Ishikawa (cell line): Measurements from ENCODE around the gene SLCO1B3.

Experiments
- CEBPB ChIP-seq: IDR thresholded peaks from 2 replicates; pipeline ENCODE4 v1.6.1; 2012
- CREB1 ChIP-seq: IDR thresholded peaks from 2 replicates; pipeline ENCODE4 v1.6.1; 2012; ENCODE audit warnings: low read depth
- EGR1 ChIP-seq: IDR thresholded peaks from 2 replicates; pipeline ENCODE4 v1.6.1; 2012
- EP300 ChIP-seq: IDR thresholded peaks from 2 replicates; pipeline ENCODE4 v1.6.1; 2012; ENCODE audit warnings: borderline replicate concordance
- FOXM1 ChIP-seq: IDR thresholded peaks from 2 replicates; pipeline ENCODE4 v1.6.1; 2012; ENCODE audit warnings: low read depth, borderline replicate concordance
- MAX ChIP-seq: IDR thresholded peaks from 2 replicates; pipeline ENCODE4 v1.6.1; 2012
- NFIC ChIP-seq: IDR thresholded peaks from 2 replicates; pipeline ENCODE4 v1.6.1; 2012
- RAD21 ChIP-seq: IDR thresholded peaks from 2 replicates; pipeline ENCODE4 v1.6.1; 2012; ENCODE audit warnings: low read depth
- REST ChIP-seq: IDR thresholded peaks from 2 replicates; pipeline ENCODE4 v1.6.1; 2012; ENCODE audit warnings: low read depth, mild to moderate bottlenecking
- TAF1 ChIP-seq: IDR thresholded peaks from 2 replicates; pipeline ENCODE4 v1.6.1; 2012; ENCODE audit warnings: low read depth, mild to moderate bottlenecking
- TCF12 ChIP-seq: IDR thresholded peaks from 2 replicates; pipeline ENCODE4 v1.6.1; 2012; ENCODE audit warnings: low read depth
- TEAD4 ChIP-seq: IDR thresholded peaks from 2 replicates; pipeline ENCODE4 v1.6.1; 2012
- YY1 ChIP-seq: IDR thresholded peaks from 2 replicates; pipeline ENCODE4 v1.6.1; 2012; ENCODE audit warnings: low read depth
- ZBTB7A ChIP-seq: IDR thresholded peaks from 2 replicates; pipeline ENCODE4 v1.6.1; 2012; ENCODE audit warnings: low read depth
- TF ChIP-seq, protein P1 (sequence below): IDR thresholded peaks from 2 replicates; pipeline ENCODE4 v1.6.1; 2012

SLCO1B3 gene

DNA sequence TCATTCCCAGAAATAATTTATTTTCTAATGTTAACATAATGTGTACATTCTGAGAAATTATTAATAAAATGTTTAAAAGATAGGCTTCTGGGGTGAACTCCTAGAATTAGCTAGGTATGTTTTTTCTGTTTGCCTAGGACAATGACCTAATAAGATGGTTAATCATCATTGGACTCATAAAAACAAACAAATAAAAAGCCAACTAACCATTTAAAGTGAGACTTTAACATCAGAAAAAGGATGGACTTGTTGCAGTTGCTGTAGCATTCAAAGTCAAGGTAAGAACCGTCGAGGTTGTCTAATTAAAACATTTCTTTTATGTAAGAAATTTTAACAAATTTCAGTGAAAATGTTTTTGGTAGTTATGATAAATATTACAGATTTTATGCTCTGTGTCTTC, at the start of gene SLCO1B3:
Gene SLCO1B3 (plus strand): TSS at position 219 of the 400 bp plus-strand sequence. CDS start 5,034 bp downstream, outside the sequence.
- no peak for TF ChIP-seq CEBPB
- TF ChIP-seq FOXM1: no peak
- no peak for TF ChIP-seq NFIC
- no peak for TF ChIP-seq TCF12

- TF ChIP-seq ZBTB7A (no peak), EGR1 (no peak), MAX (no peak), CEBPB (no peak), REST (no peak), TCF12 (no peak), NFIC (no peak), EP300 (no peak), RAD21 (no peak), CREB1 (no peak), TEAD4 (no peak), TAF1 (no peak), YY1 (no peak), FOXM1 (no peak)
- TF ChIP-seq, protein P1, sequence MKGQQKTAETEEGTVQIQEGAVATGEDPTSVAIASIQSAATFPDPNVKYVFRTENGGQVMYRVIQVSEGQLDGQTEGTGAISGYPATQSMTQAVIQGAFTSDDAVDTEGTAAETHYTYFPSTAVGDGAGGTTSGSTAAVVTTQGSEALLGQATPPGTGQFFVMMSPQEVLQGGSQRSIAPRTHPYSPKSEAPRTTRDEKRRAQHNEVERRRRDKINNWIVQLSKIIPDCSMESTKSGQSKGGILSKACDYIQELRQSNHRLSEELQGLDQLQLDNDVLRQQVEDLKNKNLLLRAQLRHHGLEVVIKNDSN: no peak
These were observed 33.1 kb upstream of the SLCO1B3 start for GRCh38 chr12:20777420-20777819.

DNA sequence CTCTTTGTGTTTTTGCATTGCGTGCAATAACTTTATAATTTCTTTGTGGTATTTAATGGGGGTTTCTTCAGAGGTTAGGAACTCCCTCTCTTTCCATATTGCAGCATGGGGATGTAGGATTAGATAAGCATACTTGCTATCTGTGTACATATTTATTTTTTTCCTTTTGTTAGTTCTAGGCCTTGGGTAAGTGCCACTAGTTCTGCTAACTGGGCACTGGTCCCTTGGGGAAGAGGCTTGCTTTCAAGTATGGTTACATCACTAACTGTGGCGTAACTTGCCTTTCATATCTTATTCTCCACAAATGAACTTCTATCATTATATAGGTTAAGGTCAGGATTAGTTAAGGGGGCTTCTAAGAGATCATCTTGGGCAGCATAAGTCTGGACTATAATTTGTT, 31.5 kb upstream of the SLCO1B3 start:
- TF ChIP-seq YY1 (no peak), TAF1 (no peak), EP300 (no peak), FOXM1 (no peak)
- TF ChIP-seq, protein P1: no peak

- TF ChIP-seq ZBTB7A (no peak), YY1 (no peak), RAD21 (no peak), TEAD4 (no peak), FOXM1 (no peak), EGR1 (no peak)
These were observed 17.5 kb upstream of the SLCO1B3 start for GRCh38 chr12:20792971-20793370.

DNA sequence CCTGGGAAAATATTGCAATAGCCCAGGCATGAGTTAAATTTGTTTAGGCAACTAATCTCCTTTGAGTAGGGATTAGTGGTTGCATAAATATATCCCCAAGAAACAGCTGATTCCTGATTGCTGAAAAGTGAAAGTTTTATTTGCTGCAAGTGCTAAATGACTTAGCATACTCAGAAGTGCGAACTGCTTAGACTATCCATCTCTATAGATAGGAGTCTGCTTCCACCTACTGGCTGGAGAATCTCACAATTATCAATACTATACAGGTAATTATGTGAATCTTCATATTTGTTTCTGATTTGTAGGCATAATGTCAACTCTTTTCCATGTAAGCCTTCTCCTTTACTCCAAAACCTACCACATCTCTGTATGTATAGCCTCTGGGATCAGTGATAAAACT, 12.0 kb upstream of the SLCO1B3 start:
- TF ChIP-seq RAD21: peak; percentile 53
- no peak for TF ChIP-seq ZBTB7A

DNA sequence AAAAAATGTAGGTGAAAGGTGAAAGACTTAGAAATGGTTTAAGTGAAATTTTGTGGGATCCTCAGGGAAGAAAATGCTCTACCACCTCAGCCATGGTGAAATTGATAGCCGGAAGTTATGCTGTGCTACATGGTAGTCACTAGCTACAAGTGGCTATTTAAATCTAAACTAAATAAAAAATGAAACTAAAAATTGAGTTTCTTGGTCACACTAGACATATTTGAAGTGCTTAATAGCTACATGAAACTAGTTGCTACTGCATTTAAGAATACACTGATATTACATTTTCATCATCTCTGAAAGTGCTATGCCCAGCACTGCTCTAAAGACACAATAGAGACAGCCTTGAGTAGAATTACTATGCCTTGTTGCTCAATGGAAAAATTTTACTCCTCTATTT, 10.3 kb upstream of the SLCO1B3 start:
- TF ChIP-seq REST (no peak), TAF1 (no peak), FOXM1 (no peak), NFIC (no peak), RAD21 (no peak)

GRCh38 chr12:20801035-20801434, 9.5 kb upstream of the SLCO1B3 start:
- TF ChIP-seq EGR1 (no peak), MAX (no peak), CREB1 (no peak), TCF12 (no peak), TEAD4 (no peak), TAF1 (no peak), NFIC (no peak), REST (no peak), EP300 (no peak), RAD21 (no peak), CEBPB (no peak), YY1 (no peak), ZBTB7A (no peak), FOXM1 (no peak)
- TF ChIP-seq, protein P1: no peak
